CD4-positive, alpha-beta memory T cell (primary cell): ENCODE data around the gene DYNC1H1. TPM values are rescaled to one million over a fixed set of nuclear protein-coding genes. Genes with fewer than 3 reads are reported as not detected.
A peak's percentile ranks its signal among the peaks of the same experiment; 100 is the strongest.
"Not testable (repeated sequence)": the region's sequence is repeated elsewhere in the genome, so short reads cannot be mapped to it uniquely, and the experiment has no call there.

Experiments
- CTCF ChIA-PET: fragments of 350-600 bp; sonication (Branson Sonifier 250); formaldehyde crosslinking; loops from one replicate; lab custom pipeline; 2021; ENCODE audit warnings: inconsistent platforms; ENCODE audit not compliant: partially characterized antibody; lab: Charles Lee
- POLR2A ChIA-PET: fragments of 350-600 bp; sonication (Branson Sonifier 250); formaldehyde crosslinking; loops from one replicate; lab custom pipeline; 2021; ENCODE audit not compliant: partially characterized antibody; lab: Charles Lee
- DNase-seq, 5 donors: peaks; one replicate each; pipeline versions ENCODE4 v3.0.0 to v3.0.0-alpha.2; 2020 to 2022; ENCODE audit warnings: mixed read lengths in 1 of 5
- H3K27ac ChIP-seq: one replicate; pipeline ENCODE4 v1.7.0; 2013; ENCODE audit warnings: low read depth, low read length
- H3K27me3 ChIP-seq: 2 replicates; pipeline ENCODE4 v1.7.0; 2013; ENCODE audit warnings: mild to moderate bottlenecking, low read length, moderate library complexity; ENCODE audit not compliant: insufficient read depth
- H3K36me3 ChIP-seq: 2 replicates; pipeline ENCODE4 v1.7.0; 2013; ENCODE audit warnings: mild to moderate bottlenecking, low read length, moderate library complexity; ENCODE audit not compliant: insufficient read depth
- H3K4me1 ChIP-seq: 2 replicates; pipeline ENCODE4 v1.7.0; 2013; ENCODE audit warnings: mild to moderate bottlenecking, low read length, moderate library complexity; ENCODE audit not compliant: insufficient read depth
- H3K4me3 ChIP-seq, 2 donors: one replicate each; pipeline ENCODE4 v1.7.0; 2013; ENCODE audit warnings: low read length in 2 of 2, mild to moderate bottlenecking in 1 of 2
- H3K9me3 ChIP-seq, 2 donors: one replicate each; pipeline ENCODE4 v1.7.0; 2013; ENCODE audit warnings: low read length in 2 of 2, control low read depth in 1 of 2; ENCODE audit not compliant: control insufficient read depth in 1 of 2
- H3K27ac Mint-ChIP-seq, 7 donors: one replicate each; pipeline ENCODE4 v1.8.0; 2020 to 2021; ENCODE audit warnings: mixed read lengths in 7 of 7, mild to moderate bottlenecking in 6 of 7, inconsistent platforms in 3 of 7, moderate library complexity in 3 of 7
- H3K27me3 Mint-ChIP-seq, 2 donors: one replicate each; pipeline ENCODE4 v1.8.0; 2020 to 2021; ENCODE audit warnings: mixed read lengths in 2 of 2
- H3K36me3 Mint-ChIP-seq, 2 donors: one replicate each; pipeline ENCODE4 v1.8.0; 2020 to 2021; ENCODE audit warnings: mixed read lengths in 2 of 2, inconsistent platforms in 1 of 2, mild to moderate bottlenecking in 1 of 2
- H3K4me1 Mint-ChIP-seq, 4 donors: one replicate each; pipeline ENCODE4 v1.8.0; 2020 to 2021; ENCODE audit warnings: mixed read lengths in 4 of 4, mild to moderate bottlenecking in 1 of 4
- H3K4me3 Mint-ChIP-seq, 8 donors: one replicate each; pipeline ENCODE4 v1.8.0; 2020 to 2021; ENCODE audit warnings: mixed read lengths in 8 of 8, mild to moderate bottlenecking in 7 of 8, moderate library complexity in 6 of 8, inconsistent platforms in 3 of 8
- H3K9me3 Mint-ChIP-seq, 8 donors: one replicate each; pipeline ENCODE4 v1.8.0; 2020 to 2021; ENCODE audit warnings: mixed read lengths in 8 of 8, mild to moderate bottlenecking in 5 of 8, inconsistent platforms in 3 of 8, moderate library complexity in 1 of 8
- intact Hi-C: fragments of 100-400 bp; cut with micrococcal nuclease; formaldehyde crosslinking; loops from one replicate; pipeline ENCODE4 v1.15.1; 2023
- polyA plus RNA-seq, 2 donors: library from polyadenylated mRNA; unstranded; fragments of 300-500 nt; fragmentation: Illumina TruSeq; gene quantifications; one replicate each; pipeline ENCODE4 v1.2.3, GENCODE V29; 2021
- total RNA-seq, 2 experiments: library from RNA; stranded (reverse); gene quantifications; one replicate each; pipeline ENCODE4 v1.2.3, GENCODE V29; 2021

Gene DYNC1H1
- total and polyA plus RNA-seq, 4 experiments from 2014 or later: 19.6 to 318 (median 188) TPM

DNA sequence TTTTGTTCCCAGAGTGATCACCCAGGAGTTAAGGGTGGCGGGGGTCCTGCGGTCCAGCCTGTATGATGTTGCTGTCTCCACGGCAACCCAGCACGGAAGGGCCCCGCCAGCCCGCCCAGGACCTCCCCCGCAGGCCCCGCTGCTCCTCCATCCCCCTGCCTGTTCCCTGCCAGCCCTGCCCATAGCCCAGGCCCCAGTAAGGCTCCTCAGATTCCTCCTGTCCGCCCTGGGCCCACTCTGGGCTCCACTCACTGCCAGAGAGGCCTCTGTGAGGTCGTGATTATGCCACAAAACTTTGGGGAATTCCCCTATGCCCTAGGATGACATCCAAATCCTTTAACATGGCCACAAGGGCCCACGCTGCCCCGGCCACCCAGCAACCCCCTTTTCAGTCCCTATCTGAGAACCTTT is 101.7 kb downstream of the DYNC1H1 start:
- Mint-ChIP-seq H3K4me1 (peaks cover 0 to 1% (median under 1%) of the 10 kb centered on the region in 4 donors), H3K9me3 (no peaks in the 10 kb centered on the region), H3K27ac (peak overlapping the region in 1 of 7 donors; percentile 7), H3K27me3 (no peaks in the 10 kb centered on the region), H3K4me3 (no peak overlapping the region), H3K36me3 (no peaks in the 10 kb centered on the region)
- intact Hi-C loops: no loop called here
- Histone ChIP-seq H3K4me1 (no peaks in the 10 kb centered on the region), H3K9me3 (no peaks in the 10 kb centered on the region), H3K4me3 (no peak overlapping the region), H3K36me3 (no peaks in the 10 kb centered on the region), H3K27me3 (no peaks in the 10 kb centered on the region), H3K27ac (no peak overlapping the region)
- no peak for DNase-seq
- POLR2A ChIA-PET: no interaction called here
- CTCF ChIA-PET: interaction anchor here (1.4 to 1.6 kb wide), 2 partner anchors 19 to 30 kb away, joined by 3 to 5 read pairs; no protein-coding TSS in a partner anchor

GRCh38 chr14:102071283-102071998 is 107.1 kb downstream of the DYNC1H1 start:
- Mint-ChIP-seq H3K9me3 (peaks cover 0 to 3% (median 0%) of the 10 kb centered on the region in 8 donors), H3K27ac (peak overlapping the region in 2 of 7 donors; percentile 1 to 5), H3K4me3 (no peak overlapping the region), H3K27me3 (no peaks in the 10 kb centered on the region), H3K4me1 (peaks cover 0 to 2% (median under 1%) of the 10 kb centered on the region in 4 donors), H3K36me3 (no peaks in the 10 kb centered on the region)
- POLR2A ChIA-PET: no interaction called here
- H3K9me3 ChIP-seq: no peaks in the 10 kb centered on the region
- H3K4me1 ChIP-seq: no peaks in the 10 kb centered on the region
- H3K27ac ChIP-seq: no peak overlapping the region
- H3K4me3 ChIP-seq: no peak overlapping the region
- intact Hi-C loops: no loop called here
- CTCF ChIA-PET: no interaction called here
- H3K27me3 ChIP-seq: no peaks in the 10 kb centered on the region
- no peak for DNase-seq
- no peaks in the 10 kb centered on the region for H3K36me3 ChIP-seq

DNA sequence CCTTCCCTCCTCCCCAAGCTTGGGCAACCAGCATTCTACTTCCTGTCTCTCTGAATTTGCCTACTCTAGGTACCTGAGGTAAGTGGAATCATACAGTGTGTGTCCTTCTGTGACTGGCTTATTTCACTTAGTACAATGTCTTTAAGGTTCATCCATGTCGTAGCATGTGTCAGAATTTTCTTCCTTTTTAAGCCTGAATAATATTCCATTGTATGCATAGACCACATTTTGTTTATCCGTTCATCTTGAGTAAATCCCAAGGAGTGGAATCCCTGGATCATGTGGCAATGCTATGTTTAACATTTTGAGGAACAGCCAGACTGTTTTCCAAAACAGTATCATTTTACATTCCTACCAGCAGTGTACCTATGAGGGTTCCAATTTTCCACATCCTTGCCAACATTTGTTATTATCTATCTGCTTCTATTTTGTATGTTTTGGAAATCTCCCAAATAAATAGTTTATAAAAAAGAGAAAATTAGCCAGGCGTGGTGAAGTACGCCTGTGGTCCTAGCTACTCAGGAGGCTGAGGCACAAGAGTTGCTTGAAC is 110.1 kb downstream of the DYNC1H1 start:
- Mint-ChIP-seq H3K4me1 (peaks cover 0 to 3% (median 2%) of the 10 kb centered on the region in 4 donors), H3K9me3 (peaks cover 0 to 3% (median 0%) of the 10 kb centered on the region in 8 donors), H3K27ac (peak overlapping the region in 1 of 7 donors; percentile 3), H3K27me3 (no peaks in the 10 kb centered on the region), H3K4me3 (no peak overlapping the region), H3K36me3 (peaks cover 6 to 12% of the 10 kb centered on the region in 2 donors)
- Histone ChIP-seq H3K27me3 (no peaks in the 10 kb centered on the region), H3K4me1 (no peaks in the 10 kb centered on the region), H3K27ac (no peak overlapping the region), H3K36me3 (peaks cover 3% of the 10 kb centered on the region), H3K4me3 (no peak overlapping the region), H3K9me3 (no peaks in the 10 kb centered on the region)
- DNase-seq: no peak
- intact Hi-C loops: no loop called here
- ChIA-PET CTCF (interaction anchor here (0.6 kb wide), 1 partner anchor 20 kb away, joined by 3 read pairs; no protein-coding TSS in a partner anchor), POLR2A (interaction anchor here (1.3 kb wide), 1 partner anchor 126 kb away, joined by 3 read pairs; no protein-coding TSS in a partner anchor)

- no peaks in the 10 kb centered on the region for H3K27me3 Mint-ChIP-seq
- no peak overlapping the region for H3K4me3 Mint-ChIP-seq
- no peak overlapping the region for H3K27ac Mint-ChIP-seq
- Histone ChIP-seq H3K27ac (no peak overlapping the region), H3K36me3 (peaks cover 9% of the 10 kb centered on the region), H3K4me1 (no peaks in the 10 kb centered on the region), H3K9me3 (no peaks in the 10 kb centered on the region), H3K27me3 (no peaks in the 10 kb centered on the region), H3K4me3 (no peak overlapping the region)
- POLR2A ChIA-PET: no interaction called here
- CTCF ChIA-PET: no interaction called here
- peaks cover 0 to 4% (median 3%) of the 10 kb centered on the region in 4 donors for H3K4me1 Mint-ChIP-seq
- intact Hi-C loops: no loop called here
- no peak for DNase-seq
- peaks cover 0 to 3% (median 0%) of the 10 kb centered on the region in 8 donors for H3K9me3 Mint-ChIP-seq
- H3K36me3 Mint-ChIP-seq: peaks cover 12 to 19% of the 10 kb centered on the region in 2 donors
Observed at GRCh38 chr14:102075155-102075554, 110.8 kb downstream of the DYNC1H1 start.

- ChIA-PET POLR2A (interaction anchor here (0.9 to 1.0 kb wide), 2 partner anchors 11 to 28 kb away, joined by 3 to 6 read pairs; no protein-coding TSS in a partner anchor), CTCF (interaction anchor here (0.8 to 1.5 kb wide), 4 partner anchors 12 to 19 kb away, joined by 3 to 5 read pairs (median 3); no protein-coding TSS in a partner anchor)
- Histone ChIP-seq H3K27me3 (no peaks in the 10 kb centered on the region), H3K27ac (no peak overlapping the region), H3K36me3 (peaks cover 31% of the 10 kb centered on the region), H3K4me1 (peaks cover 11% of the 10 kb centered on the region), H3K4me3 (no peak overlapping the region), H3K9me3 (no peaks in the 10 kb centered on the region)
- Mint-ChIP-seq H3K27ac (peak overlapping the region in 3 of 7 donors; percentile 37 to 42 (median 41)), H3K36me3 (peaks cover 34 to 41% of the 10 kb centered on the region in 2 donors), H3K4me3 (peak overlapping the region in 1 of 8 donors; percentile 10), H3K27me3 (no peaks in the 10 kb centered on the region), H3K9me3 (peaks cover 0 to 3% (median 0%) of the 10 kb centered on the region in 8 donors), H3K4me1 (peaks cover 9 to 19% (median 12%) of the 10 kb centered on the region in 4 donors)
- no peak for DNase-seq
- intact Hi-C loops: no loop called here
Observed at GRCh38 chr14:102077382-102077709, 113.0 kb downstream of the DYNC1H1 start.

GRCh38 chr14:102078361-102078791 is 114.0 kb downstream of the DYNC1H1 start:
- H3K4me3 Mint-ChIP-seq, H3K27ac ChIP-seq, H3K27me3 ChIP-seq, DNase-seq, H3K4me3 ChIP-seq, H3K27me3 Mint-ChIP-seq, H3K9me3 ChIP-seq, intact Hi-C loops, H3K9me3 Mint-ChIP-seq: not testable (repeated sequence)
- H3K4me1 ChIP-seq: peaks cover 21% of the 10 kb centered on the region
- H3K36me3 ChIP-seq: peaks cover 41% of the 10 kb centered on the region
- peak overlapping the region in 2 of 7 donors; percentile 43 to 93 for H3K27ac Mint-ChIP-seq
- ChIA-PET POLR2A (interaction anchor here (0.9 to 1.6 kb wide), 2 partner anchors 9 to 15 kb away, joined by 3 to 9 read pairs; no protein-coding TSS in a partner anchor), CTCF (interaction anchor here (0.7 to 1.8 kb wide), 3 partner anchors 14 to 120 kb away, joined by 3 to 6 read pairs (median 3); no protein-coding TSS in a partner anchor)
- H3K36me3 Mint-ChIP-seq: peaks cover 41 to 51% of the 10 kb centered on the region in 2 donors
- H3K4me1 Mint-ChIP-seq: peaks cover 14 to 29% (median 21%) of the 10 kb centered on the region in 4 donors
